HepG2 (cell line): Measurements from ENCODE around the gene ENDOG. TPM values are rescaled to one million over a fixed set of nuclear protein-coding genes. Genes with fewer than 3 reads are reported as not detected.

Source experiments
- CEBPG ChIP-seq: IDR thresholded peaks from 2 replicates; pipeline ENCODE4 v1.6.1; 2016
- CHCHD3 ChIP-seq: sonication (generic); formaldehyde crosslinking; IDR thresholded peaks from 2 replicates; pipeline ENCODE4 v1.8.0; 2022; ENCODE audit warnings: mild to moderate bottlenecking, missing genetic modification reagents, moderate library complexity
- CHD4 ChIP-seq: fragments of 200-600 bp; sonication (generic); IDR thresholded peaks from 2 replicates; pipeline ENCODE4 v1.7.0; 2017; ENCODE audit warnings: mild to moderate bottlenecking, low read length, borderline replicate concordance
- JARID2 ChIP-seq: sonication (generic); formaldehyde crosslinking; IDR thresholded peaks from 2 replicates; pipeline ENCODE4 v1.8.1; 2023; ENCODE audit warnings: missing genetic modification reagents, inconsistent platforms; ENCODE audit not compliant: insufficient replicate concordance
- NFYC ChIP-seq: IDR thresholded peaks from 2 replicates; pipeline ENCODE4 v1.6.1; 2016; ENCODE audit warnings: missing genetic modification reagents, missing compliant biosample characterization
- PAF1 ChIP-seq: IDR thresholded peaks from 2 replicates; pipeline ENCODE4 v1.6.1; 2016; ENCODE audit warnings: missing genetic modification reagents, missing compliant biosample characterization
- SP1 ChIP-seq, 2 experiments: fragments of 450-650 bp in 1 of 2; sonication (generic) in 1 of 2; formaldehyde crosslinking in 1 of 2; IDR thresholded peaks; 2 replicates each; pipeline versions ENCODE4 v1.4.0 to v1.6.1; 2016 to 2020; ENCODE audit warnings: missing genetic modification reagents in 1 of 2
- ZFX ChIP-seq: sonication (generic); formaldehyde crosslinking; IDR thresholded peaks from 2 replicates; pipeline ENCODE4 v1.4.0; 2020; ENCODE audit warnings: mild to moderate bottlenecking, low read depth, missing genetic modification reagents, moderate library complexity
- ZMYM4 ChIP-seq: sonication (generic); formaldehyde crosslinking; IDR thresholded peaks from 2 replicates; pipeline ENCODE4 v1.8.1; 2023; ENCODE audit warnings: mild to moderate bottlenecking, missing genetic modification reagents
- ZNF138 ChIP-seq: sonication (generic); formaldehyde crosslinking; IDR thresholded peaks from 2 replicates; pipeline ENCODE4 v1.5.0; 2020; ENCODE audit warnings: mild to moderate bottlenecking, low read depth, missing genetic modification reagents
- ZNF432 ChIP-seq: sonication (generic); formaldehyde crosslinking; IDR thresholded peaks from 2 replicates; pipeline ENCODE4 v1.5.0; 2020; ENCODE audit warnings: missing genetic modification reagents, mild to moderate bottlenecking, borderline replicate concordance
- ZNF44 ChIP-seq: sonication (generic); formaldehyde crosslinking; IDR thresholded peaks from 2 replicates; pipeline ENCODE4 v1.5.1; 2020; ENCODE audit warnings: mild to moderate bottlenecking, missing genetic modification reagents
- ZNF749 ChIP-seq: sonication (generic); formaldehyde crosslinking; IDR thresholded peaks from 2 replicates; pipeline ENCODE4 v1.8.0; 2022; ENCODE audit warnings: mild to moderate bottlenecking, missing genetic modification reagents, moderate library complexity, borderline replicate concordance
- polyA plus RNA-seq, 8 experiments: library from polyadenylated mRNA; depleted of rRNA in 3 of 8; stranded (reverse) in 7 of 8; unstranded in 1 of 8; fragments of >200 nt; fragmentation: Illumina TruSeq in 4 of 8; extraction: Trizol in 4 of 8; gene quantifications; 2 replicates each; pipeline versions ENCODE4 v1.2.1 to v1.2.3, GENCODE V29; 2011 to 2016; ENCODE audit warnings: low read depth in 4 of 8, missing spikeins in 1 of 8, mixed read lengths in 1 of 8; ENCODE audit not compliant: insufficient read depth in 1 of 8
- total RNA-seq, 5 experiments: library from RNA; depleted of rRNA; stranded (reverse); fragments of >200 nt; fragmentation: Illumina TruSeq; extraction: Trizol; gene quantifications; 2 replicates each; pipeline ENCODE4 v1.2.3, GENCODE V29; 2016; ENCODE audit warnings: low read depth in 1 of 5
- TF ChIP-seq, protein P1 (sequence below): sonication (generic); formaldehyde crosslinking; IDR thresholded peaks from 2 replicates; pipeline ENCODE4 v1.4.0; 2020; ENCODE audit warnings: missing genetic modification reagents
- TF ChIP-seq, protein P2 (sequence below): sonication (generic); formaldehyde crosslinking; IDR thresholded peaks from 2 replicates; pipeline ENCODE4 v1.4.0; 2020; ENCODE audit warnings: missing genetic modification reagents
- TF ChIP-seq, protein P3 (sequence below): sonication (generic); formaldehyde crosslinking; conservative IDR thresholded peaks from 2 replicates; pipeline ENCODE4 v1.8.0; 2022; ENCODE audit warnings: missing genetic modification reagents
- TF ChIP-seq, protein P4 (sequence below): IDR thresholded peaks from 2 replicates; pipeline ENCODE4 v1.6.1; 2016; ENCODE audit warnings: missing genetic modification reagents, missing compliant biosample characterization
- TF ChIP-seq, protein P5 (sequence below): IDR thresholded peaks from 2 replicates; pipeline ENCODE4 v1.6.1; 2016; ENCODE audit warnings: control low read depth

The ENDOG gene
- total and polyA plus RNA-seq, 2 of the 13 experiments (the other 11 are each of a cell fraction or from before 2014, with no cell fraction given), result 26.3 to 28.8 TPM

GRCh38 chr9:128771745-128772519 is 46.4 kb upstream of the ENDOG start, which contains the start of gene ZER1 (continued):
- TF ChIP-seq PAF1 (CRISPR knock-in tag), result no peak
- no peak for TF ChIP-seq SP1 (IDR thresholded peaks at IDR 0.05)
- peak; percentile 95 for TF ChIP-seq SP1 (CRISPR knock-in tag; IDR thresholded peaks at IDR 0.05)
- TF ChIP-seq JARID2 (CRISPR knock-in tag), result no peak
- no peak for TF ChIP-seq CHCHD3 (CRISPR knock-in tag)
- peak; percentile 80 for TF ChIP-seq ZFX (CRISPR knock-in tag)
- peak; percentile 57; the same call in 1 of the 2 replicates for TF ChIP-seq ZNF749 (CRISPR knock-in tag)
- TF ChIP-seq, protein P1, sequence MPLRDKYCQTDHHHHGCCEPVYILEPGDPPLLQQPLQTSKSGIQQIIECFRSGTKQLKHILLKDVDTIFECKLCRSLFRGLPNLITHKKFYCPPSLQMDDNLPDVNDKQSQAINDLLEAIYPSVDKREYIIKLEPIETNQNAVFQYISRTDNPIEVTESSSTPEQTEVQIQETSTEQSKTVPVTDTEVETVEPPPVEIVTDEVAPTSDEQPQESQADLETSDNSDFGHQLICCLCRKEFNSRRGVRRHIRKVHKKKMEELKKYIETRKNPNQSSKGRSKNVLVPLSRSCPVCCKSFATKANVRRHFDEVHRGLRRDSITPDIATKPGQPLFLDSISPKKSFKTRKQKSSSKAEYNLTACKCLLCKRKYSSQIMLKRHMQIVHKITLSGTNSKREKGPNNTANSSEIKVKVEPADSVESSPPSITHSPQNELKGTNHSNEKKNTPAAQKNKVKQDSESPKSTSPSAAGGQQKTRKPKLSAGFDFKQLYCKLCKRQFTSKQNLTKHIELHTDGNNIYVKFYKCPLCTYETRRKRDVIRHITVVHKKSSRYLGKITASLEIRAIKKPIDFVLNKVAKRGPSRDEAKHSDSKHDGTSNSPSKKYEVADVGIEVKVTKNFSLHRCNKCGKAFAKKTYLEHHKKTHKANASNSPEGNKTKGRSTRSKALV (CRISPR knock-in tag), result peak; percentile 65; the same call in 1 of the 2 replicates
- TF ChIP-seq CHD4, result no peak
- TF ChIP-seq, protein P2, sequence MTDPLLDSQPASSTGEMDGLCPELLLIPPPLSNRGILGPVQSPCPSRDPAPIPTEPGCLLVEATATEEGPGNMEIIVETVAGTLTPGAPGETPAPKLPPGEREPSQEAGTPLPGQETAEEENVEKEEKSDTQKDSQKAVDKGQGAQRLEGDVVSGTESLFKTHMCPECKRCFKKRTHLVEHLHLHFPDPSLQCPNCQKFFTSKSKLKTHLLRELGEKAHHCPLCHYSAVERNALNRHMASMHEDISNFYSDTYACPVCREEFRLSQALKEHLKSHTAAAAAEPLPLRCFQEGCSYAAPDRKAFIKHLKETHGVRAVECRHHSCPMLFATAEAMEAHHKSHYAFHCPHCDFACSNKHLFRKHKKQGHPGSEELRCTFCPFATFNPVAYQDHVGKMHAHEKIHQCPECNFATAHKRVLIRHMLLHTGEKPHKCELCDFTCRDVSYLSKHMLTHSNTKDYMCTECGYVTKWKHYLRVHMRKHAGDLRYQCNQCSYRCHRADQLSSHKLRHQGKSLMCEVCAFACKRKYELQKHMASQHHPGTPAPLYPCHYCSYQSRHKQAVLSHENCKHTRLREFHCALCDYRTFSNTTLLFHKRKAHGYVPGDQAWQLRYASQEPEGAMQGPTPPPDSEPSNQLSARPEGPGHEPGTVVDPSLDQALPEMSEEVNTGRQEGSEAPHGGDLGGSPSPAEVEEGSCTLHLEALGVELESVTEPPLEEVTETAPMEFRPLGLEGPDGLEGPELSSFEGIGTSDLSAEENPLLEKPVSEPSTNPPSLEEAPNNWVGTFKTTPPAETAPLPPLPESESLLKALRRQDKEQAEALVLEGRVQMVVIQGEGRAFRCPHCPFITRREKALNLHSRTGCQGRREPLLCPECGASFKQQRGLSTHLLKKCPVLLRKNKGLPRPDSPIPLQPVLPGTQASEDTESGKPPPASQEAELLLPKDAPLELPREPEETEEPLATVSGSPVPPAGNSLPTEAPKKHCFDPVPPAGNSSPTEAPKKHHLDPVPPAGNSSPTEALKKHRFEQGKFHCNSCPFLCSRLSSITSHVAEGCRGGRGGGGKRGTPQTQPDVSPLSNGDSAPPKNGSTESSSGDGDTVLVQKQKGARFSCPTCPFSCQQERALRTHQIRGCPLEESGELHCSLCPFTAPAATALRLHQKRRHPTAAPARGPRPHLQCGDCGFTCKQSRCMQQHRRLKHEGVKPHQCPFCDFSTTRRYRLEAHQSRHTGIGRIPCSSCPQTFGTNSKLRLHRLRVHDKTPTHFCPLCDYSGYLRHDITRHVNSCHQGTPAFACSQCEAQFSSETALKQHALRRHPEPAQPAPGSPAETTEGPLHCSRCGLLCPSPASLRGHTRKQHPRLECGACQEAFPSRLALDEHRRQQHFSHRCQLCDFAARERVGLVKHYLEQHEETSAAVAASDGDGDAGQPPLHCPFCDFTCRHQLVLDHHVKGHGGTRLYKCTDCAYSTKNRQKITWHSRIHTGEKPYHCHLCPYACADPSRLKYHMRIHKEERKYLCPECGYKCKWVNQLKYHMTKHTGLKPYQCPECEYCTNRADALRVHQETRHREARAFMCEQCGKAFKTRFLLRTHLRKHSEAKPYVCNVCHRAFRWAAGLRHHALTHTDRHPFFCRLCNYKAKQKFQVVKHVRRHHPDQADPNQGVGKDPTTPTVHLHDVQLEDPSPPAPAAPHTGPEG, result peak; percentile 50; the same call in 1 of the 2 replicates
- TF ChIP-seq, protein P3, sequence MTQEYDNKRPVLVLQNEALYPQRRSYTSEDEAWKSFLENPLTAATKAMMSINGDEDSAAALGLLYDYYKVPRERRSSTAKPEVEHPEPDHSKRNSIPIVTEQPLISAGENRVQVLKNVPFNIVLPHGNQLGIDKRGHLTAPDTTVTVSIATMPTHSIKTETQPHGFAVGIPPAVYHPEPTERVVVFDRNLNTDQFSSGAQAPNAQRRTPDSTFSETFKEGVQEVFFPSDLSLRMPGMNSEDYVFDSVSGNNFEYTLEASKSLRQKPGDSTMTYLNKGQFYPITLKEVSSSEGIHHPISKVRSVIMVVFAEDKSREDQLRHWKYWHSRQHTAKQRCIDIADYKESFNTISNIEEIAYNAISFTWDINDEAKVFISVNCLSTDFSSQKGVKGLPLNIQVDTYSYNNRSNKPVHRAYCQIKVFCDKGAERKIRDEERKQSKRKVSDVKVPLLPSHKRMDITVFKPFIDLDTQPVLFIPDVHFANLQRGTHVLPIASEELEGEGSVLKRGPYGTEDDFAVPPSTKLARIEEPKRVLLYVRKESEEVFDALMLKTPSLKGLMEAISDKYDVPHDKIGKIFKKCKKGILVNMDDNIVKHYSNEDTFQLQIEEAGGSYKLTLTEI (CRISPR knock-in tag), result no peak
- TF ChIP-seq, protein P4, sequence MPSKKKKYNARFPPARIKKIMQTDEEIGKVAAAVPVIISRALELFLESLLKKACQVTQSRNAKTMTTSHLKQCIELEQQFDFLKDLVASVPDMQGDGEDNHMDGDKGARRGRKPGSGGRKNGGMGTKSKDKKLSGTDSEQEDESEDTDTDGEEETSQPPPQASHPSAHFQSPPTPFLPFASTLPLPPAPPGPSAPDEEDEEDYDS (CRISPR knock-in tag), result peak; percentile 79
- TF ChIP-seq CEBPG (CRISPR knock-in tag), result peak; percentile 51
- TF ChIP-seq ZNF44 (CRISPR knock-in tag), result peak; percentile 89
- TF ChIP-seq NFYC (CRISPR knock-in tag), result peak; percentile 36; the same call in 1 of the 2 replicates
- no peak for TF ChIP-seq ZNF432 (CRISPR knock-in tag)
- TF ChIP-seq ZMYM4 (CRISPR knock-in tag), result peak; percentile 90
- TF ChIP-seq ZNF138 (CRISPR knock-in tag), result no peak
- TF ChIP-seq, protein P5, sequence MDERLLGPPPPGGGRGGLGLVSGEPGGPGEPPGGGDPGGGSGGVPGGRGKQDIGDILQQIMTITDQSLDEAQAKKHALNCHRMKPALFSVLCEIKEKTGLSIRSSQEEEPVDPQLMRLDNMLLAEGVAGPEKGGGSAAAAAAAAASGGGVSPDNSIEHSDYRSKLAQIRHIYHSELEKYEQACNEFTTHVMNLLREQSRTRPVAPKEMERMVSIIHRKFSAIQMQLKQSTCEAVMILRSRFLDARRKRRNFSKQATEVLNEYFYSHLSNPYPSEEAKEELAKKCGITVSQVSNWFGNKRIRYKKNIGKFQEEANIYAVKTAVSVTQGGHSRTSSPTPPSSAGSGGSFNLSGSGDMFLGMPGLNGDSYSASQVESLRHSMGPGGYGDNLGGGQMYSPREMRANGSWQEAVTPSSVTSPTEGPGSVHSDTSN (CRISPR knock-in tag), result no peak
